ENCODE data around the gene S100A5. TPM values are rescaled to one million over a fixed set of nuclear protein-coding genes. Genes with fewer than 3 reads are reported as not detected.

Gene S100A5
- total RNA-seq, 1 donor from 2014 or later: not detected

- TF ChIP-seq, protein P1, sequence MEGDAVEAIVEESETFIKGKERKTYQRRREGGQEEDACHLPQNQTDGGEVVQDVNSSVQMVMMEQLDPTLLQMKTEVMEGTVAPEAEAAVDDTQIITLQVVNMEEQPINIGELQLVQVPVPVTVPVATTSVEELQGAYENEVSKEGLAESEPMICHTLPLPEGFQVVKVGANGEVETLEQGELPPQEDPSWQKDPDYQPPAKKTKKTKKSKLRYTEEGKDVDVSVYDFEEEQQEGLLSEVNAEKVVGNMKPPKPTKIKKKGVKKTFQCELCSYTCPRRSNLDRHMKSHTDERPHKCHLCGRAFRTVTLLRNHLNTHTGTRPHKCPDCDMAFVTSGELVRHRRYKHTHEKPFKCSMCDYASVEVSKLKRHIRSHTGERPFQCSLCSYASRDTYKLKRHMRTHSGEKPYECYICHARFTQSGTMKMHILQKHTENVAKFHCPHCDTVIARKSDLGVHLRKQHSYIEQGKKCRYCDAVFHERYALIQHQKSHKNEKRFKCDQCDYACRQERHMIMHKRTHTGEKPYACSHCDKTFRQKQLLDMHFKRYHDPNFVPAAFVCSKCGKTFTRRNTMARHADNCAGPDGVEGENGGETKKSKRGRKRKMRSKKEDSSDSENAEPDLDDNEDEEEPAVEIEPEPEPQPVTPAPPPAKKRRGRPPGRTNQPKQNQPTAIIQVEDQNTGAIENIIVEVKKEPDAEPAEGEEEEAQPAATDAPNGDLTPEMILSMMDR (IDR thresholded peaks at IDR 0.05; ENCODE audit: partially characterized antibody, unreplicated experiment): no peak
- Mint-ChIP-seq H3K4me1 (ENCODE audit: low read depth, unreplicated experiment) (no peaks in the 10 kb centered on the region), H3K27me3 (ENCODE audit: unreplicated experiment) (peaks cover 13% of the 10 kb centered on the region), H3K9me3 (ENCODE audit: unreplicated experiment) (peaks cover 2% of the 10 kb centered on the region), H3K36me3 (ENCODE audit: unreplicated experiment) (no peaks in the 10 kb centered on the region), H3K27ac (ENCODE audit: unreplicated experiment) (no peak overlapping the region), H3K4me3 (ENCODE audit: unreplicated experiment) (no peak overlapping the region)
- no peak for DNase-seq
These were observed 31.7 kb downstream of the S100A5 start for GRCh38 chr1:153509036-153509435.

DNA sequence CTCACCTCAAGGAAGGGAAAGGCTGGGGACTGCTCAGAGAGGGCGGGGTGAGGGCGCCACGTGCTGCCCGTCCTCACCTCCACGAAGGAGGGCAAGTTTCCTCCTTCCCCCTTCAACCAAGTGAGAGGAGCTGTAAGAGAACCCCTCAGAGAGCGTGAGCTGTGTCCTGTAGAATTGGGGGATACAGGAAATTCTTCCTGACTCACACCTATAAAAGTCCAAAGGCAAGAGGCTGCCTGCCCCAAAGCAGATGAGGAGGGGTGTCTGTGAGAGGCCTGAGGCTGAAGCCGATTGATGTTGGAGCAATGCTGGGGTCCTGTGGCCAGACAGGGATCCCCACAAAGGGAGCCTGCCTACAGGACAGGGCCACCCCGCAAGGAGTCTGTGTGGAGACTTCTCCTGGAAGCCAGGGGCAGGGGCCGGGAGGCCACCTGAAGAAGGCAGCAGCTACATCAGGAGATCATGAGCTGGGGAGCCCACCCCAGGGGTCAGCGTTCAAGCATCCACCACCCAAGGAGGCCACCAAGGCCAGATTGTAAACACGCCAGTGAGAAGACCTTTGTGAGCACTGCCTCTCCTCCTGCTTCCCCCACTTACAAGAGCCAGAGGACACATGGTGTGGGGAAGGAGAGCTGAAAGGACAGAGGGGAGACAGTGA, 32.7 kb downstream of the S100A5 start:
- DNase-seq: no peak
- Mint-ChIP-seq H3K36me3 (ENCODE audit: unreplicated experiment) (no peaks in the 10 kb centered on the region), H3K4me1 (ENCODE audit: low read depth, unreplicated experiment) (no peaks in the 10 kb centered on the region), H3K27ac (ENCODE audit: unreplicated experiment) (no peak overlapping the region), H3K9me3 (ENCODE audit: unreplicated experiment) (peaks cover 2% of the 10 kb centered on the region), H3K27me3 (ENCODE audit: unreplicated experiment) (peaks cover 9% of the 10 kb centered on the region), H3K4me3 (ENCODE audit: unreplicated experiment) (no peak overlapping the region)
- TF ChIP-seq, protein P1 (IDR thresholded peaks at IDR 0.05; ENCODE audit: partially characterized antibody, unreplicated experiment): no peak

- H3K9me3 Mint-ChIP-seq (ENCODE audit: unreplicated experiment): peaks cover 2% of the 10 kb centered on the region
- H3K27me3 Mint-ChIP-seq (ENCODE audit: unreplicated experiment): peaks cover 7% of the 10 kb centered on the region
- no peak for DNase-seq
- no peaks in the 10 kb centered on the region for H3K36me3 Mint-ChIP-seq (ENCODE audit: unreplicated experiment)
- TF ChIP-seq, protein P1 (IDR thresholded peaks at IDR 0.05; ENCODE audit: partially characterized antibody, unreplicated experiment): no peak
- no peak overlapping the region for H3K4me3 Mint-ChIP-seq (ENCODE audit: unreplicated experiment)
- H3K27ac Mint-ChIP-seq (ENCODE audit: unreplicated experiment): no peak overlapping the region
- H3K4me1 Mint-ChIP-seq (ENCODE audit: low read depth, unreplicated experiment): no peaks in the 10 kb centered on the region
These were observed 33.8 kb downstream of the S100A5 start for GRCh38 chr1:153506831-153507413.

GRCh38 chr1:153506386-153506785, 34.3 kb downstream of the S100A5 start:
- no peak overlapping the region for H3K27ac Mint-ChIP-seq (ENCODE audit: unreplicated experiment)
- DNase-seq: no peak
- no peaks in the 10 kb centered on the region for H3K4me1 Mint-ChIP-seq (ENCODE audit: low read depth, unreplicated experiment)
- peaks cover 7% of the 10 kb centered on the region for H3K27me3 Mint-ChIP-seq (ENCODE audit: unreplicated experiment)
- peaks cover 2% of the 10 kb centered on the region for H3K9me3 Mint-ChIP-seq (ENCODE audit: unreplicated experiment)
- TF ChIP-seq, protein P1 (IDR thresholded peaks at IDR 0.05; ENCODE audit: partially characterized antibody, unreplicated experiment): no peak
- H3K36me3 Mint-ChIP-seq (ENCODE audit: unreplicated experiment): no peaks in the 10 kb centered on the region
- H3K4me3 Mint-ChIP-seq (ENCODE audit: unreplicated experiment): no peak overlapping the region

DNA sequence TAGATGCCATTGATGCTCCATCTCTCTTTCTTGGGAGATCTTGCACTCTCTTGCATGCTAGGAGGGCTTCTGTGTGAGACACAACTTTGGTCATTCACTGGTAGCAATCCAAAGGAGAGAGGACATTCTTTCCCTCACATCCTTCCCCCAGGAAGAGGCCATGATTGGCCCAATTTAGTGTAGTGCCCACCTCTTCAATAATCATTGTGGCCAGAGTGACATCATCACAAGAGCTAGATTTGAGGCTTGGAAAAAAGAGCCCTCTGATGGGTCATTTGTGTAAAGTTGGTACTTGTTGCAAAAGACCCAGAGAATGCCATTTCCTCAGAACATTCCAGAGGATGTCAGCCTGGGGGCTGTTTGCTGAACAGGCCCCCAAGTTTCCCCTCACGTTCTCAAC, 35.2 kb downstream of the S100A5 start:
- DNase-seq: no peak
- no peak overlapping the region for H3K4me3 Mint-ChIP-seq (ENCODE audit: unreplicated experiment)
- no peaks in the 10 kb centered on the region for H3K4me1 Mint-ChIP-seq (ENCODE audit: low read depth, unreplicated experiment)
- TF ChIP-seq, protein P1 (IDR thresholded peaks at IDR 0.05; ENCODE audit: partially characterized antibody, unreplicated experiment): no peak
- no peak overlapping the region for H3K27ac Mint-ChIP-seq (ENCODE audit: unreplicated experiment)
- H3K36me3 Mint-ChIP-seq (ENCODE audit: unreplicated experiment): no peaks in the 10 kb centered on the region
- no peaks in the 10 kb centered on the region for H3K9me3 Mint-ChIP-seq (ENCODE audit: unreplicated experiment)
- H3K27me3 Mint-ChIP-seq (ENCODE audit: unreplicated experiment): peaks cover 7% of the 10 kb centered on the region

Measured in glutamatergic neuron (in vitro differentiated cells).